Activated CD8-positive, alpha-beta T cell treated with anti-CD3 and anti-CD28 coated beads, Interleukin-2, amount 10 ng/mL, durations not matched to agents 7 days and 5 days (primary cell): ENCODE results near the gene HDDC3. TPM values are rescaled to one million over a fixed set of nuclear protein-coding genes. Genes with fewer than 3 reads are reported as not detected.
A peak's percentile ranks its signal among the peaks of the same experiment; 100 is the strongest.

Experiments used
- ATAC-seq: fragments of 150-1000 bp; cut with Tn5 transposase; one replicate; pipeline ENCODE4 v1.10.0; 2021; ENCODE audit warnings: moderate library complexity
- CTCF ChIA-PET: fragments of 350-600 bp; sonication (Branson Sonifier 250); formaldehyde crosslinking; loops from one replicate; lab custom pipeline; 2021; ENCODE audit warnings: antibody characterized with exemption; lab: Charles Lee
- POLR2A ChIA-PET: fragments of 350-600 bp; sonication (Branson Sonifier 250); formaldehyde crosslinking; loops from one replicate; lab custom pipeline; 2021; ENCODE audit warnings: antibody characterized with exemption; lab: Charles Lee
- DNase-seq: peaks from one replicate; pipeline ENCODE4 v3.0.0-alpha.2; 2020
- H3K27ac Mint-ChIP-seq: one replicate; pipeline ENCODE4 v1.8.0; 2021; ENCODE audit warnings: mild to moderate bottlenecking, mixed read lengths
- H3K27me3 Mint-ChIP-seq: one replicate; pipeline ENCODE4 v1.8.0; 2021; ENCODE audit warnings: low read depth, mixed read lengths
- H3K36me3 Mint-ChIP-seq: one replicate; pipeline ENCODE4 v1.8.0; 2021; ENCODE audit warnings: low read depth, mixed read lengths
- H3K4me1 Mint-ChIP-seq: one replicate; pipeline ENCODE4 v1.8.0; 2021; ENCODE audit warnings: low read depth, mixed read lengths
- H3K4me3 Mint-ChIP-seq: one replicate; pipeline ENCODE4 v1.8.0; 2021; ENCODE audit warnings: mild to moderate bottlenecking, mixed read lengths
- H3K9me3 Mint-ChIP-seq: one replicate; pipeline ENCODE4 v1.8.0; 2022; ENCODE audit warnings: mixed read lengths; ENCODE audit not compliant: insufficient read depth
- total RNA-seq, 2 experiments: library from RNA; stranded (reverse); gene quantifications; one replicate each; pipeline ENCODE4 v1.2.3, GENCODE V29; 2021

The HDDC3 gene
- total RNA-seq = 10 to 100 TPM; 23.8 to 26.9 TPM

- ATAC-seq (peak; percentile 59), DNase-seq (peak; percentile 94)
- H3K4me1 Mint-ChIP-seq = peaks cover 64% of the 10 kb centered on the region
- POLR2A ChIA-PET = interaction anchor here (0.5 to 9.9 kb wide), 20 partner anchors 12 to 698 kb away, joined by 3 to 110 read pairs (median 3); partner anchors contain the start of genes BLM, CIB1, FURIN and GDPGP1
- peaks cover 30% of the 10 kb centered on the region for H3K36me3 Mint-ChIP-seq
- peak within 1 kb of the TSS; percentile 97 for H3K4me3 Mint-ChIP-seq
- H3K9me3 Mint-ChIP-seq = no peaks in the 10 kb centered on the region
- CTCF ChIA-PET = interaction anchor here (0.7 to 11.4 kb wide), 65 partner anchors 7 to 833 kb away, joined by 3 to 328 read pairs (median 5); partner anchors contain the start of genes BLM, FES, MAN2A2 and PRC1
- H3K27me3 Mint-ChIP-seq = no peaks in the 10 kb centered on the region
- H3K27ac Mint-ChIP-seq = peak within 1 kb of the TSS; percentile 99
Observed at GRCh38 chr15:90931828-90932659, at the start of gene HDDC3. Gene HDDC3 (minus strand): TSS chr15:90932549. CDS start chr15:90932540, 9 bp downstream.

GRCh38 chr15:90982135-90982534, 49.8 kb upstream of the HDDC3 start:
- ATAC-seq (no peak), DNase-seq (no peak)
- Mint-ChIP-seq H3K27me3 (no peaks in the 10 kb centered on the region), H3K27ac (peak overlapping the region; percentile 72), H3K4me3 (no peak overlapping the region), H3K4me1 (peaks cover 24% of the 10 kb centered on the region), H3K9me3 (no peaks in the 10 kb centered on the region), H3K36me3 (peaks cover 72% of the 10 kb centered on the region)
- ChIA-PET POLR2A (no interaction called here), CTCF (interaction anchor here (1.2 to 3.5 kb wide), 3 partner anchors 24 to 79 kb away, joined by 3 to 16 read pairs (median 4); partner anchors contain the start of gene MAN2A2)

- H3K4me1 Mint-ChIP-seq = peaks cover 22% of the 10 kb centered on the region
- H3K27me3 Mint-ChIP-seq = no peaks in the 10 kb centered on the region
- H3K36me3 Mint-ChIP-seq = peaks cover 74% of the 10 kb centered on the region
- POLR2A ChIA-PET = no interaction called here
- CTCF ChIA-PET = interaction anchor here (1.2 to 3.5 kb wide), 3 partner anchors 25 to 79 kb away, joined by 3 to 16 read pairs (median 3); partner anchors contain the start of genes MAN2A2 and UNC45A
- ATAC-seq = no peak
- no peak for DNase-seq
- H3K27ac Mint-ChIP-seq = peak overlapping the region; percentile 18
- no peak overlapping the region for H3K4me3 Mint-ChIP-seq
- H3K9me3 Mint-ChIP-seq = no peaks in the 10 kb centered on the region
Observed at GRCh38 chr15:90981681-90982080, 49.3 kb upstream of the HDDC3 start.

- Mint-ChIP-seq H3K9me3 (no peaks in the 10 kb centered on the region), H3K4me1 (peaks cover 18% of the 10 kb centered on the region), H3K27me3 (no peaks in the 10 kb centered on the region), H3K27ac (peak overlapping the region; percentile 19), H3K4me3 (no peak overlapping the region), H3K36me3 (peaks cover 82% of the 10 kb centered on the region)
- ChIA-PET POLR2A (interaction anchor here (0.6 to 1.1 kb wide), 2 partner anchors 14 to 53 kb away, joined by 3 read pairs; no protein-coding TSS in a partner anchor), CTCF (interaction anchor here (1.1 to 1.8 kb wide), 5 partner anchors 20 to 53 kb away, joined by 3 to 8 read pairs (median 4); partner anchors contain the start of genes HDDC3 and VPS33B)
- no peak for ATAC-seq
- no peak for DNase-seq
Observed at GRCh38 chr15:90979582-90979981, 47.2 kb upstream of the HDDC3 start.

GRCh38 chr15:90974216-90974615, 41.9 kb upstream of the HDDC3 start:
- peaks cover 73% of the 10 kb centered on the region for H3K36me3 Mint-ChIP-seq
- no peak overlapping the region for H3K27ac Mint-ChIP-seq
- no peaks in the 10 kb centered on the region for H3K27me3 Mint-ChIP-seq
- ATAC-seq (no peak), DNase-seq (no peak)
- POLR2A ChIA-PET = no interaction called here
- no peak overlapping the region for H3K4me3 Mint-ChIP-seq
- CTCF ChIA-PET = no interaction called here
- no peaks in the 10 kb centered on the region for H3K4me1 Mint-ChIP-seq
- no peaks in the 10 kb centered on the region for H3K9me3 Mint-ChIP-seq

- no peaks in the 10 kb centered on the region for H3K27me3 Mint-ChIP-seq
- H3K36me3 Mint-ChIP-seq = peaks cover 79% of the 10 kb centered on the region
- DNase-seq (no peak), ATAC-seq (no peak)
- ChIA-PET POLR2A (no interaction called here), CTCF (interaction anchor here (0.9 to 1.5 kb wide), 4 partner anchors 14 to 300 kb away, joined by 3 to 4 read pairs (median 3); no protein-coding TSS in a partner anchor)
- no peaks in the 10 kb centered on the region for H3K9me3 Mint-ChIP-seq
- H3K4me3 Mint-ChIP-seq = no peak overlapping the region
- no peaks in the 10 kb centered on the region for H3K4me1 Mint-ChIP-seq
- no peak overlapping the region for H3K27ac Mint-ChIP-seq
Observed at GRCh38 chr15:90972133-90972532, 39.8 kb upstream of the HDDC3 start.

- DNase-seq (no peak), ATAC-seq (no peak)
- H3K9me3 Mint-ChIP-seq = no peaks in the 10 kb centered on the region
- no peaks in the 10 kb centered on the region for H3K27me3 Mint-ChIP-seq
- no peak overlapping the region for H3K4me3 Mint-ChIP-seq
- ChIA-PET CTCF (interaction anchor here (0.9 kb wide), 1 partner anchor 14 kb away, joined by 4 read pairs; no protein-coding TSS in a partner anchor), POLR2A (no interaction called here)
- H3K4me1 Mint-ChIP-seq = no peaks in the 10 kb centered on the region
- H3K36me3 Mint-ChIP-seq = peaks cover 80% of the 10 kb centered on the region
- H3K27ac Mint-ChIP-seq = no peak overlapping the region
Observed at GRCh38 chr15:90970274-90970673, 37.9 kb upstream of the HDDC3 start.

- ATAC-seq (no peak), DNase-seq (no peak)
- Mint-ChIP-seq H3K27me3 (no peaks in the 10 kb centered on the region), H3K27ac (no peak overlapping the region), H3K4me3 (no peak overlapping the region), H3K36me3 (peaks cover 80% of the 10 kb centered on the region), H3K9me3 (no peaks in the 10 kb centered on the region), H3K4me1 (no peaks in the 10 kb centered on the region)
- ChIA-PET CTCF (interaction anchor here (1.0 to 2.9 kb wide), 2 partner anchors 12 to 65 kb away, joined by 4 to 18 read pairs; no protein-coding TSS in a partner anchor), POLR2A (no interaction called here)
Observed at GRCh38 chr15:90968434-90968833, 36.1 kb upstream of the HDDC3 start.

GRCh38 chr15:90967206-90967605, 34.9 kb upstream of the HDDC3 start:
- Mint-ChIP-seq H3K27ac (no peak overlapping the region), H3K36me3 (peaks cover 80% of the 10 kb centered on the region), H3K27me3 (no peaks in the 10 kb centered on the region), H3K4me1 (no peaks in the 10 kb centered on the region), H3K4me3 (no peak overlapping the region), H3K9me3 (no peaks in the 10 kb centered on the region)
- ATAC-seq (no peak), DNase-seq (no peak)
- CTCF ChIA-PET = interaction anchor here (0.6 to 2.9 kb wide), 4 partner anchors 10 to 82 kb away, joined by 3 to 18 read pairs (median 4); no protein-coding TSS in a partner anchor
- POLR2A ChIA-PET = interaction anchor here (0.9 to 1.5 kb wide), 3 partner anchors 10 to 16 kb away, joined by 3 to 6 read pairs (median 3); no protein-coding TSS in a partner anchor

- no peak overlapping the region for H3K27ac Mint-ChIP-seq
- no peaks in the 10 kb centered on the region for H3K9me3 Mint-ChIP-seq
- H3K36me3 Mint-ChIP-seq = peaks cover 89% of the 10 kb centered on the region
- POLR2A ChIA-PET = interaction anchor here (0.9 to 1.5 kb wide), 4 partner anchors 10 to 17 kb away, joined by 3 to 6 read pairs (median 4); partner anchors contain the start of gene RCCD1
- H3K27me3 Mint-ChIP-seq = no peaks in the 10 kb centered on the region
- DNase-seq (no peak), ATAC-seq (no peak)
- no peaks in the 10 kb centered on the region for H3K4me1 Mint-ChIP-seq
- CTCF ChIA-PET = interaction anchor here (1.4 to 2.9 kb wide), 3 partner anchors 10 to 83 kb away, joined by 3 to 18 read pairs (median 6); no protein-coding TSS in a partner anchor
- no peak overlapping the region for H3K4me3 Mint-ChIP-seq
Observed at GRCh38 chr15:90966262-90966661, 33.9 kb upstream of the HDDC3 start.

- peaks cover 72% of the 10 kb centered on the region for H3K36me3 Mint-ChIP-seq
- DNase-seq (no peak), ATAC-seq (no peak)
- POLR2A ChIA-PET = no interaction called here
- CTCF ChIA-PET = no interaction called here
- H3K9me3 Mint-ChIP-seq = no peaks in the 10 kb centered on the region
- H3K4me1 Mint-ChIP-seq = peaks cover 5% of the 10 kb centered on the region
- no peak overlapping the region for H3K4me3 Mint-ChIP-seq
- H3K27ac Mint-ChIP-seq = peak overlapping the region; percentile 48
- no peaks in the 10 kb centered on the region for H3K27me3 Mint-ChIP-seq
Observed at GRCh38 chr15:90962021-90962420, 29.7 kb upstream of the HDDC3 start.
